Measurements from ENCODE around the gene COPS7A.

The COPS7A gene

GRCh38 chr12:6745741-6746525, 22.1 kb downstream of the COPS7A start:
- no peak for TF ChIP-seq CTCF (conservative IDR thresholded peaks at IDR 0.05)
- no peak for TF ChIP-seq ZFX (IDR thresholded peaks at IDR 0.05)
- no peak overlapping the region for H3K27ac ChIP-seq

GRCh38 chr12:6747216-6747615, 23.4 kb downstream of the COPS7A start:
- no peak for TF ChIP-seq CTCF (conservative IDR thresholded peaks at IDR 0.05)
- no peak for TF ChIP-seq ZFX (IDR thresholded peaks at IDR 0.05)
- no peak overlapping the region for H3K27ac ChIP-seq

GRCh38 chr12:6748761-6749160, 24.9 kb downstream of the COPS7A start:
- TF ChIP-seq CTCF (conservative IDR thresholded peaks at IDR 0.05) (no peak), ZFX (IDR thresholded peaks at IDR 0.05) (no peak)
- H3K27ac ChIP-seq: no peak overlapping the region

GRCh38 chr12:6750506-6750905, 26.7 kb downstream of the COPS7A start:
- no peak for TF ChIP-seq ZFX (IDR thresholded peaks at IDR 0.05)
- TF ChIP-seq CTCF (conservative IDR thresholded peaks at IDR 0.05): no peak
- H3K27ac ChIP-seq: no peak overlapping the region

GRCh38 chr12:6751767-6752166, 27.9 kb downstream of the COPS7A start:
- peak overlapping the region; percentile 98 for H3K27ac ChIP-seq
- TF ChIP-seq ZFX (IDR thresholded peaks at IDR 0.05): no peak
- TF ChIP-seq CTCF (conservative IDR thresholded peaks at IDR 0.05): no peak

- TF ChIP-seq ZFX (IDR thresholded peaks at IDR 0.05) (no peak), CTCF (conservative IDR thresholded peaks at IDR 0.05) (no peak)
- H3K27ac ChIP-seq: peak overlapping the region; percentile 98
These were observed 28.5 kb downstream of the COPS7A start for GRCh38 chr12:6752167-6752920.

All from C4-2B (cell line).